Fibroblast of skin of left quadriceps (primary cell): ENCODE results near the gene PREB.
"Not testable (repeated sequence)": the region's sequence is repeated elsewhere in the genome, so short reads cannot be mapped to it uniquely, and the experiment has no call there.

Experiments
- DNase-seq, 2 experiments: peaks; one replicate each; pipeline ENCODE4 v3.0.0-alpha.2; 2013; ENCODE audit warnings: low read depth in 2 of 2

Gene PREB

DNA sequence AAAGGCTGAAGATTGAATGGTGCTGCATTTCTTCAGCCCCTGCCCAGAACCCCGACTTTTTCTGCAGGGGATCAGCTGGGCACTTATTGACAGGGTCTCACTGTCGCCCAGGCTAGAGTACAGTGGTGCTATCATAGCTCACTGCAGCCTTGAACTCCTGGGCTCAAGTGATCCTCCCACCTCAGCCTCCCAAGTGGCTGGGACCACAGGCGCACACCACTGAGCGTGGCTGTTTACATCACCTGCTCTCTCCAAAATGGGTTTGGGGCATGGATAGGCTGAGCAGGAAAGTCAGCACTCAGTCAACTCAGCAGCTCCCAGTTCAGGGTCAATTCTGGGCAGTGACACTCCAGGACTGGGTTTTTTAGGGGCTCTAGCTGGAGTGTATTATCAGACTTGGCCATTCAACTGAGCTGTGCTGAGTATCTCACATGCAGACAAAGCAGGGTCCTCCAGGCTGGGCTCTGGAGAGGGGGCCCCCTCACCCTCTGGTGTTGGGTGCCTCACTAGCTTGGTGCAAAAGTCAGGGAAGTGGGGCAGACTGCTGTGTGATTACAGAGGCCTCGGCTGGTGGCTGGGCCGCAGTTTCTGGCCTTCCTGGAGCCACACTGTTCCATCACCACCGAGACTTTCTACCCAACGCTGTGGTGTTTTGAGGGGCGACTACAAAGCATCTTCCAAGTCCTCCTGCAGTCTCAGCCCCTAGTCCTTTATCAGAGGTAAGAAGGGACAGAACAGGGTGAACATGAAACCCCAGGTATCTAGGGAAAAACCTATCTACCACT lies 6.4 kb downstream of the PREB start:
- DNase-seq = no peak

DNA sequence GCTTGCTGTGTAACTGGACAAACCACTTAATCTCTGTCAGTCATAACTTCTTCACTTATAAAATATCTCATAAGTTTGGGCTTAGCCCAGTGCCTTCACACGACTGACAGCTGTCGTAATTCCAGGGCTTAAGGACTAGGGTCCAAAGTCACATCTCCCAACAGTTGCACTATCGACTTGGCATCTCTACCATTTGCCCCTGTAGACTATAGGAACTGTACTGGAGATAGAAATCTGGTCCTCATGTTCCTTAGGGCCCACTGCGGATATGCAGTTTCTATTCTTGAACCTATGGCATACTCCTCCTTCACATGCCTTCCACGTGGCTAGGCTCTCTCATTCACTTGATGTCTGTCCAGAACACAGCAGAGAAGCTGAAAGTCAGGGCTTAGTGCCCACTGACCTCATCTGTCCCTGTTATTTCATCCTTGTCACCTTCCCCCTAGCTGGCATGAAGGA lies 8.2 kb downstream of the PREB start:
- DNase-seq = no peak

GRCh38 chr2:27125104-27125503 lies 9.3 kb downstream of the PREB start:
- no peak for DNase-seq

GRCh38 chr2:27123302-27124150 lies 10.9 kb downstream of the PREB start, which contains the start of gene ABHD1:
Gene ABHD1, plus strand, starts transcription at chr2:27123815. Its CDS starts 134 bp downstream, at chr2:27123949.
- DNase-seq = no peak

DNA sequence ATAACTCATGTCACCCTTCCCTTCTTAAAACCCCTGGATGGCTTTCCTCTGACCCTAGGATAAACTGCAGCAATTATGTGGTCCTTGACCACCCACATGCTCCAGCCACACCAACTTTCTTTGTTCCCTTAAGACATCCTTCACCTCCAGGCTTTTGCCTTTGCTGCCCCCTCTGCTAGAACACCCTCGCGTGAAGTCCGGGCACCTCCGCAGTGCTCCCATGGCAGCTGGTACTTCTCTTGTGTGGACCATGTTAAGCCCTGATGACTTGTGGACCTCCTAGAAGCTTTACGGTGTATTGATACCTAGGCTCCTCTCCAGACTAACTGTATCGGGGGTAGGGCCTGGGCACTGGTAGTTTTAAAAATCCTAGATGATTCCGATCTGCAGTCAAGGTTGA lies 11.6 kb downstream of the PREB start:
- no peak for DNase-seq

DNA sequence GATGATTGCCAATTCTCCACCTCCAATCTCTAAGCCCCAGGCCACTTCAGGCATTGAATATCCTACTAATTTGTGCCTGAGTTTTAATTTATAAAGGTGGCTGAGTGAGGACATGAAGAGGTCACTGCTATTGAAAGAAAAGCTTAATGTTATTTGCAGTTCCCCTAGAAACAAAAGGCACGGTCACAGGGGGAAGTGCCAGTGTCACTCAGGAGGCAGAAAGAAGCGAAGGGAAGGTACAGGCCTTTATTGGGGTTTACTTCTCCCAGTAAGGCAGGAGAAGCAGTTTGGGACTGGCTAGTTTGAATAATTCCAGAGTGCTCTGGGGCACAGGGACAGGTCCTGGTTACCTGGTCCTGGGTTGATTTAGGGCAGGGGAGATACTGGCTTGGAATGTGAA lies 12.5 kb downstream of the PREB start:
- no peak for DNase-seq

- not testable (repeated sequence) for DNase-seq
These were observed 15.1 kb downstream of the PREB start for GRCh38 chr2:27119330-27119670.

DNA sequence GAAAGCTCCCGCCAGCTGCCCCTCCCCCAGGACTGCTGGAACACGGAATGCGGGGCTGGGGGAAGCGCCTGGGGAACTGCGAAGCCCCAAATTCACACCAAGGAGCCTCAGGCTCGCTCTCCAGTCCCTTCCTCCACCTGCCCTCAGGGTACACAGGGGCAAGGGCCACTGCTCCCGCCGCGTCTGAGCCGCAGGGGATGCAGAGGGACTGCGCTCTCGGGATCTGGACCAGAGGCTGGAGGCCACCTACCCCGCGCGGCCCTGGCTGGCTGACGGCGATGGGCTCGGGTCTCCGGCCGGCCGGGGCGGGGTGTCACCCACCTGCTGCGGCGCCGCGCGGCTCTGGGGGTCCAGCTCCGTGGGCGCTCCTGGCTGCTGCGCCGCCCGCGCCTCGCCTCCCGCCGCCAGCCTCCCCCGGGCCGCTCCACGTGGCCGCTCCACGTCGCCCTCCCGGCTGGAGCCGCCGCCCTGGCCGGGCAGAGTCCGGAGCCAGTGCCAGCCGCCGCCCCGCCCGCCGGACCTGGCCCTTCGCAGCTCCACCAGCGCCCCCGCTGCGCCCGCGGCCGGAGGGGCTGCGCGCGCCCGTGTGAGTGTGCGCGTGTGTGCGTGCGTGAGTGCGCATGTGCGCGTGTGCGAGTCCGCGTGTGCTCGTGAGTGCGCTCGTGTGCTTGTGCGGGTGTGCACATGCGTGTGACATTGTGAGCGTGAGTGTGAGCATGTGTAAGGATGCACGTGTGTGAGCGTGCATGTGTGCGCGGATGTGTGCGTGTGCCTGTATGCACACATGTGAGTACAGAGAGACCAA lies 15.7 kb downstream of the PREB start, which contains the start of gene CGREF1:
CGREF1 (minus strand) TSS at position 604 of the 805 bp plus-strand sequence. CDS start 14,762 bp downstream, outside the sequence.
- DNase-seq = no peak

DNA sequence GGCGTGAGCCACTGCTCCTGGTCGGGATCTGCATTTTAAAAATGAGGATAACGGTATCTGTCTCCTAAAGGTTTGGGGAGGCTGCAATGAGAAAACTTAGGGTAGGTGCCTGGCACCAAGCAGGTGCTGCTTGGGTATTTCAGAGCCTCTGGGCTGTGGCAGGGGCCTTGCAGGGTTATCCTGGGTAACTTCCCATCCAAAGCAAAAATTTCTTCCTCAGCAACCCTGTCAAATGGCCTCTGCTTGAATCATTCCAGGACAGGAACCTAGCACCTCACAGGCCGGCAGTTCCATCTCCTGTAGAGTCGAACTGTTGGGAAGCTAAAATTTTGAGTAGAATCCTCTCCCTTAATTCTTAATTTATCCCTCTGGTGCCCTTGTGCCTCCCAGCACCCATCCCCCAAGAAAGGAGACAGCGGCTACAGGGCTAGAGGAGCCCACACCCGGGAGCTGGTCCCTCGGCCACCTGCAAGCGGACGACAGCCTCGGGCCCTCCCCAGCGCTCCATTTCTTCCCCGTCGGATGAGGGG lies 16.4 kb downstream of the PREB start:
- no peak for DNase-seq

DNA sequence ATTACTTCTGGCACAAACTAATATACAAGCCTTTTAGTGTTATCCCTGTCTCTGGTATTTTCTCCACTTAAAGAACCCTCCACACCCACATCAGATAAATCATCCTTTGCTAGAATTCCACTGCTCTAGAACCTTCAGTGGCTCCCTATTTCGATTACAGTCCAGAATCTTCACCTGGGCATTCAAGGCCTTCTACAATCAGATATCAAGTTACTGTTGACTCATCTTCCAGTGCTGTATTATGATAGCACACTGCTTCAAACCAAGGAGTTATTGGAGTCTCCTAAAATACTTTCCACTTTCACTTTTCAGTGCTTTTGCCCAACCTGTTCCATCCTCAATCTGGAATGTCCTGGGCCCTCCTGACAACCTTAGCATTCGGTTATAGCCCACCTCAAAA lies 18.9 kb downstream of the PREB start:
- no peak for DNase-seq

- not testable (repeated sequence) for DNase-seq
These were observed 22.9 kb downstream of the PREB start for GRCh38 chr2:27111392-27112078.

GRCh38 chr2:27110603-27111352 lies 23.7 kb downstream of the PREB start:
- DNase-seq = not testable (repeated sequence)

- no peak for DNase-seq
These were observed 25.4 kb downstream of the PREB start for GRCh38 chr2:27109083-27109482.

- no peak for DNase-seq
These were observed 26.2 kb downstream of the PREB start for GRCh38 chr2:27108221-27108620.

DNA sequence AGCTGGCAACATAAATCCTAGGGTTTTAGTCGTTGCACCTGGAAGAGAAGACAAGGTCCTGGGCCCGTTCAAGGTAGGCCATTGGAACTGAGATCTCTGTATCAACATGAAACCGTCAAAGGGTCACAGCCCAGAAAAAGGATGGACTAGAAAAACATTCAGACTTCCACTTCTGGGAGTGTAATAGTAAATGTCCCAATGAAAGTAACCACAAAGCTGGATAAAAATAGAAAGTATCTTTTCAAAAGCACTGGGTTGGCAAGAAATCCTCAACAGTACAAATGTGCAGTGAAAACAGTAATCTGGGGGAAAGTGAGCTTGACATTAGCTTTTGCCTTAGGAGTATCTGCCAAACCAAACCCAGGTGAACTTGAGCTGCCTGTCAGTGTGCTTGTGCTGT lies 28.5 kb downstream of the PREB start:
- no peak for DNase-seq

- no peak for DNase-seq
These were observed 32.1 kb downstream of the PREB start for GRCh38 chr2:27102329-27102728.

DNA sequence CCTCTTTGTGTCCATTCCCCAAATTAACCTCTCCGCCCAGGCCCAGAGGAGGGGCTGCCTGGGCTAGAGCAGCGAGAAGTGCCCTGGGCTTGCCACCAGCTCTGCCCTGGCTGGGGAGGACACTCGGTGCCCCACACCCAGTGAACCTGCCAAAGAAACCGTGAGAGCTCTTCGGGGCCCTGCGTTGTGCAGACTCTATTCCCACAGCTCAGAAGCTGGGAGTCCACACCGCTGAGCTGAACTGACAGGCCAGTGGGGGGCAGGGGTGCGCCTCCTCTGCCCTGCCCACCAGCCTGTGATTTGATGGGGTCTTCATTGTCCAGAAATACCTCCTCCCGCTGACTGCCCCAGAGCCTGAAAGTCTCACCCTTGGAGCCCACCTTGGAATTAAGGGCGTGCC lies 34.4 kb downstream of the PREB start:
- DNase-seq = no peak

GRCh38 chr2:27099334-27099955 lies 35.0 kb downstream of the PREB start:
- DNase-seq = no peak

DNA sequence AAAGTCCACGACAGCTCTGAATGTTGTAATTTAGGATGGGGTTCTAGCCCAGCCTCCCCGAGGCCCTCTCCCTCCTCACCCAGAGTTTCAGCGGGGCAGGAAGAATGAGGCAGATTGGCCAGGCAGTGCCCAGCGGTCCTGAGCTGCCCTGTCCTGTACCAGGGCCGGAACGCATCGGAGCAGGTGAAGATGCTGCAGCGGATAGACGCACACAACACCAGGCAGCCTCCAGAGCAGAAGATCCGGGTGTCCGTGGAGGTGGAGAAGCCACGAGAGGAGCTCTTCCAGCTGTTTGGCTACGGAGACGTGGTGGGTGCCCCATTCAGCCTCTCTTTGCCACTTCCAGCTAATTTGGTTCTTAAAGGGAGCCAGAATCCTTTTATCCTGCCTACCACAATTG lies 37.1 kb downstream of the PREB start:
- no peak for DNase-seq

DNA sequence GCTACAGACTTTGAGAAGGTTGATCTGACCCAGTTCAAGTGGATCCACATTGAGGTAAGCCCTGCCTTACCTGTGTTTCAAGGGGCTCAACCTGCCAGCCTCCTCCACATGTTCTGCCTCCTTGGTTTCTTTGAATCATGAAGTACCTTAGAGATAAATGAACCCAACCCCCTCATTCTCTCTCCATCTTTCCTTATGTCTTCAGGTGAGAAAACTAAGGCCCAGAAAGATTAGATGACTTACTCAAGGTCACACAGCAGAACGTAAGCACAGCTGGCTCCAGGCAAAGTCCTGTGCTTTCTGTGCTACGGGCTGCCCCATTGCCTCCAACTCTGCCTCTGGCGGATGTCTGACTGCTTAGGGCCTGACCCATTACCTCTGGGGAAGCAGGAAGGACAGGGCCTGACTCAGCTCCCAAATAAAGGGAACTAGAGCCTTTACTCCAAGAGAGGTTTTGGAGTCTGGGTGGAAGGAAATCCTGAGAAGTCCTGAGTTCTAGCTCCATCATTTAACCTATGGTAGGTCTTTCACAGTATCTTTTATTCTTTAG lies 37.6 kb downstream of the PREB start:
- DNase-seq = no peak
